IPS-15b (cell line): ENCODE data around the gene ARHGAP22.
A peak's percentile ranks its signal among the peaks of the same experiment; 100 is the strongest.

ENCODE experiments used
- H3K27me3 ChIP-seq: one replicate; pipeline ENCODE4 v1.6.1; 2013; ENCODE audit warnings: low read length; ENCODE audit not compliant: control insufficient read depth, insufficient read depth
- H3K36me3 ChIP-seq: one replicate; pipeline ENCODE4 v1.6.1; 2013; ENCODE audit warnings: low read length; ENCODE audit not compliant: control insufficient read depth, insufficient read depth
- H3K4me1 ChIP-seq: one replicate; pipeline ENCODE4 v1.6.1; 2013; ENCODE audit warnings: mild to moderate bottlenecking, low read length; ENCODE audit not compliant: control insufficient read depth, insufficient read depth
- H3K4me3 ChIP-seq: one replicate; pipeline ENCODE4 v1.5.1; 2013; ENCODE audit warnings: low read depth, low read length
- H3K9ac ChIP-seq: one replicate; pipeline ENCODE4 v1.6.1; 2013; ENCODE audit warnings: low read depth, mild to moderate bottlenecking, low read length
- H3K9me3 ChIP-seq: one replicate; pipeline ENCODE4 v1.6.1; 2013; ENCODE audit warnings: mild to moderate bottlenecking, low read length; ENCODE audit not compliant: control insufficient read depth, insufficient read depth

Gene ARHGAP22

DNA sequence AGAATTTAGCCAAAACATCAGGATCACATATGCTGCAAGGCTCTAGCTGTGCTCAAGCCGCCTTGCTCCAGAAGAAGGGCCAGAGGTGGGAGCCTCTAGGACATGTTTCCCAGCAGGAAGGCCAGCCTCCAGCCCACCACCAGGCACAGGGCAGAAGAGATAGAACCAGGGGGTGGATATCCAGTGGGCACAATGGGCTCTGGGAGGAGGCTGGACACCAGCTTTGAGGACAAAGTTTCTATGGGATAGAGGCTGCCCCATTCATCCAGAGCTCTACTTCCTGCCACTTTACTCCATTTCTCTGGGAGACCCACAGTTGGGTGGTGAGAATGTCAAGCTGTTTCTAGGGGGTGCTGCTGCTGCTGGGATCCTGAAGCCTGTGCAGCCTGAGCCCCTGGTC is 77.1 kb downstream of the ARHGAP22 start:
- Histone ChIP-seq H3K36me3 (no peaks in the 10 kb centered on the region), H3K9ac (no peak overlapping the region), H3K27me3 (peaks cover 10% of the 10 kb centered on the region), H3K9me3 (no peaks in the 10 kb centered on the region), H3K4me3 (no peak overlapping the region), H3K4me1 (peaks cover 6% of the 10 kb centered on the region)

DNA sequence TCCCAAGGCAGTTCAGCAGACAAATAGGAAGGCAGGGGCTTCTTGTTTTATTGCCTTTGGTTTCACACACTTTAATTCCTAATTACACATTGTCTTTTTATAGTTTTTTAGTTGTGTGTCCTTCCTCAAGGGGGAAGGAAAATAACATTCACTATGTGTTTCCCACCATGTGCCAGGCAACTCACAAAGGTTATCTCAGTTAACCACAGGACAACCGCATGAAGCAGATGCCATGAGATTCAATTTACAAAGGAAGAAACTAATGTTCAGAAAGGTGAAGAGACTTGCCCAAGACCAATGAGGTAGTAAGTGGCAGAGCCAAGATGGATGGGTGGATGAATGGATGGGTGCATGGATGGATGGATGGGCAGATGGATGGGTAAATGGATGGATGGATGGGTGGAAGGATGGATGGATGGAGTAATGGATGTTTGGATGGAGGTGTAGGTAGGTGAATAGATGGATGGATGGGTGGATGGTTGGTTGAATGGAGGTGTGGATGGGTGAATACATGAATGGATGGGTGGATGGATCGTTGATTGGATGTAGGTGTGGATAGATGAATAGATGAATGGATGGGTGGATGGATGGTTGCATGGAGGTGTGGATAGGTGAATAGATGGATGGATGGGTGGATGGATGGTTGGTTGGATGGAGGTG is 77.9 kb downstream of the ARHGAP22 start:
- Histone ChIP-seq H3K9ac (no peak overlapping the region), H3K27me3 (peaks cover 10% of the 10 kb centered on the region), H3K4me1 (peaks cover 8% of the 10 kb centered on the region), H3K9me3 (no peaks in the 10 kb centered on the region), H3K36me3 (no peaks in the 10 kb centered on the region), H3K4me3 (no peak overlapping the region)

- Histone ChIP-seq H3K27me3 (peaks cover 10% of the 10 kb centered on the region), H3K9me3 (no peaks in the 10 kb centered on the region), H3K4me3 (no peak overlapping the region), H3K4me1 (peaks cover 8% of the 10 kb centered on the region), H3K36me3 (no peaks in the 10 kb centered on the region), H3K9ac (no peak overlapping the region)
Measured at GRCh38 chr10:48526011-48526821, 78.7 kb downstream of the ARHGAP22 start.

- Histone ChIP-seq H3K9ac (no peak overlapping the region), H3K36me3 (no peaks in the 10 kb centered on the region), H3K4me1 (peaks cover 11% of the 10 kb centered on the region), H3K9me3 (no peaks in the 10 kb centered on the region), H3K27me3 (peaks cover 10% of the 10 kb centered on the region), H3K4me3 (no peak overlapping the region)
Measured at GRCh38 chr10:48525113-48525512, 79.8 kb downstream of the ARHGAP22 start.

GRCh38 chr10:48523820-48524758 is 80.8 kb downstream of the ARHGAP22 start:
- Histone ChIP-seq H3K9ac (no peak overlapping the region), H3K4me3 (peak overlapping the region; percentile 77), H3K4me1 (peaks cover 11% of the 10 kb centered on the region), H3K27me3 (peaks cover 10% of the 10 kb centered on the region), H3K9me3 (no peaks in the 10 kb centered on the region), H3K36me3 (no peaks in the 10 kb centered on the region)

DNA sequence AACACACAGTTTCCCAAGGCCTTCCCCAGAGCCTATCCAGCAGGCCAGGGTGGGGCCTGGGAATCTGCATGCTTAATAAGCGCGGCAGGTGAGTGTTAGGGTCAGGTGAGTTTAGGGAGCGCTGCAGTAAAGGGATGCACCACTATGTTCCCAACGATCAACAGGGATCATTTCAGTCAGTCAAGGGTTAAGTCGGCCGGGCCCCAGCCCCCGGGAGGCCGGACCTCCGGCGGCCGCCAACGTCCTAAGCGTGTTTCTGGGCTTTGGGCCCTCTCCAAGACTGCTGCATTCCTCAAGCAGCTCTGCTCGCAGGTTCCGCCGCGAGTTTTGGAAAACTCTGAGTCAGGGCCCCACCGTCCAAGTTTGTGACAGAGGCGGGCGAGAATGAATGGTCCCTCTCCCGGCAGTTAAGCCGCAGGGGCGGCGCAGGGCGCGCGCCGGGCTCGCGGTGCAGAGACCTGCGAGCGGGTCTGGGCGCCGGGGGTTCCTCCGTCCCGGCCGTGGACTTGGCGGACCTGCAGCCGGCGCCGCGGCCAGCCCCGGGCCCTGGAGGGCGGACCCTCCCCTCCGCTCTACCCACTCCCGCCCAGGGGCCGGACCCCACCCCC is 81.6 kb downstream of the ARHGAP22 start:
- peak overlapping the region; percentile 77 for H3K4me3 ChIP-seq
- peaks cover 11% of the 10 kb centered on the region for H3K4me1 ChIP-seq
- H3K27me3 ChIP-seq = peaks cover 10% of the 10 kb centered on the region
- no peaks in the 10 kb centered on the region for H3K36me3 ChIP-seq
- no peaks in the 10 kb centered on the region for H3K9me3 ChIP-seq
- H3K9ac ChIP-seq = no peak overlapping the region

DNA sequence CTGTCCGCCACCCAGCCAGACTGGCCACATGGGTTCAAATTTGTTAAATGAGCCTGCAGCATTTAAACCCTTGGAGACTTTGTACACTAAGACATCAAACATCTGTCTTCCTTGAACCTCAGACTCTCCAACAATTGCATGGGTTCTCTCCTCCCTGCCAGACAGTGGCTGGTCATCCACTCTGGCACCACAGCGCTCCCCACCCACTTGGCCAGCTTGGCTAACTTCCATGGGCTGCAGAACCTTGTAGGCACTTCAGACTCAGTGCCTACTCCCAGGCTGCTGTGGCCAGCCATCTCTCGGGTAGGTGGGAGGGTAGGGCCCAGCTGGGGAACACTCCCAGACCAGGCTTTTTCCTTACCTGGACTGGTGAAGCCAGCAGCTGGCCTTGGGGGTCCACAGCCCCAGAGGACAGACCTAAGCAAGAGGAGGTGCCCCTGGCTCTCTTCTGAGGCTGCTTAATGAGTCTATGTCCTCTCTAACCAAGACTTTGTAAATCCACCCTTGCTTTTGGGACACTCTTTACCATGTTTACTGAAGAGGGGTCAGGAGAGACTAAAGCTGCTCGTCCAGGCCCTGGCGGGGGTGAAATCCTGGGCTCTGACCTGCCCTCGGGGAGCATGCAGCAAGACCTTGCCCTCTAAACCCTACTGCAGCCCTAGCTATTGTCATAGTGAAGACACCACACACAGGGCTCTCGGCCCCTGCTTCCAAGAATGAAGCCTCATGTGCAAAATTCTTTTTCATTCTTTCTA is 82.7 kb downstream of the ARHGAP22 start:
- H3K27me3 ChIP-seq = peaks cover 9% of the 10 kb centered on the region

DNA sequence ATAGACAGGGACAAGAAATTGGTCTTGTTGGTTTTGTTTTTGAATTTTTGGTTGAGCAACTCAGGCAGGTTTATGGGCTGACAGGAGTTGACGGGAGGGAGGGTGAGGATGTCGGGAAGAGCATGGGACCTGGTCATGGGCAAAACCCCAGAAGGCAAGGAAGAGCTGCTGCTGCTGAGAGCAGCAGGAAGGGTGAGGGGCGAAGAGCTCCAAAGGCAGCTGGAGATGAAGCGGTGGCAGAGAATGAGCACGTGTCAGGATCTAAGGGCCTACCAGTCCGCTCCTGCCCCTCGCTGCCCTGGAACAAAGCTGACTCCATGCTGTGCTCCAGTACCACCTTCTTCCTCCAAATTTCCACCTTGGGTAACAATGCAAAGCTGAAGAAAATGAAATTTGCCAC is 84.3 kb downstream of the ARHGAP22 start:
- H3K36me3 ChIP-seq = no peaks in the 10 kb centered on the region
- H3K9ac ChIP-seq = no peak overlapping the region
- H3K4me3 ChIP-seq = no peak overlapping the region
- H3K9me3 ChIP-seq = no peaks in the 10 kb centered on the region
- H3K27me3 ChIP-seq = peaks cover 4% of the 10 kb centered on the region
- peaks cover 9% of the 10 kb centered on the region for H3K4me1 ChIP-seq

More for the DNA sequence above, 82.7 kb downstream of the ARHGAP22 start:
- H3K4me3 ChIP-seq = no peak overlapping the region
- no peaks in the 10 kb centered on the region for H3K9me3 ChIP-seq
- H3K4me1 ChIP-seq = peaks cover 11% of the 10 kb centered on the region
- H3K9ac ChIP-seq = no peak overlapping the region
- no peaks in the 10 kb centered on the region for H3K36me3 ChIP-seq

DNA sequence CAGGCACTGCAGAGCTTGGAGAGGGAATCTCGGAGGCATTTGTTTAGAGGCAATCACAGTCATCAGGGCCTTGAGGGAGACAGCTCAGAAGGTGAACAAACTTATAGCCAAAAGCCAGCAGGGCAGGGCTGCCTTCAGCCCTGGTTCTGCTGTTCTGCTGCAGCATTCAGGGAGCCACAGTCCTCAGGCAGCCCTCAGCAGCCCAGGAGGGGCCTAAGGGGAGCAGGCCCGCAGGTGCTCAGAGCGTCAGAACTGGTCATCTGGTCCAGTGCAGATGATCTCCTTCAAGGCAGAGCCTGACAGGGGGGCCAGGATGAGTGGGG is 84.7 kb downstream of the ARHGAP22 start:
- Histone ChIP-seq H3K9me3 (no peaks in the 10 kb centered on the region), H3K36me3 (no peaks in the 10 kb centered on the region), H3K9ac (no peak overlapping the region), H3K4me1 (peaks cover 9% of the 10 kb centered on the region), H3K27me3 (peaks cover 4% of the 10 kb centered on the region), H3K4me3 (no peak overlapping the region)

- H3K4me3 ChIP-seq = no peak overlapping the region
- peaks cover under 1% of the 10 kb centered on the region for H3K27me3 ChIP-seq
- no peak overlapping the region for H3K9ac ChIP-seq
- peaks cover 9% of the 10 kb centered on the region for H3K4me1 ChIP-seq
- no peaks in the 10 kb centered on the region for H3K36me3 ChIP-seq
- no peaks in the 10 kb centered on the region for H3K9me3 ChIP-seq
Measured at GRCh38 chr10:48519481-48520183, 85.2 kb downstream of the ARHGAP22 start.
